Measurements from ENCODE around the gene SLC22A17.

- TF ChIP-seq CTCF (IDR thresholded peaks at IDR 0.05; ENCODE audit: low read depth, low read length, poor library complexity, severe bottlenecking), result no peak
- TF ChIP-seq EZH2phosphoT487 (IDR thresholded peaks at IDR 0.05; ENCODE audit: borderline replicate concordance, low read length), result no peak
Observed at GRCh38 chr14:23362200-23362599, 9.5 kb upstream of the SLC22A17 start.
